NCI-H69 (cell line): ENCODE results near the gene GPR137.
"Not testable (repeated sequence)": the region's sequence is repeated elsewhere in the genome, so short reads cannot be mapped to it uniquely, and the experiment has no call there.

Experiments
- DNase-seq: peaks from one replicate; lab custom pipeline; 2025; lab: John Stamatoyannopoulos, UW

The GPR137 gene

GRCh38 chr11:64321026-64321425 lies 35.4 kb downstream of the GPR137 start:
- no peak for DNase-seq

GRCh38 chr11:64321533-64321932 lies 35.9 kb downstream of the GPR137 start:
- DNase-seq: no peak

- no peak for DNase-seq
These were observed 37.2 kb downstream of the GPR137 start for GRCh38 chr11:64322925-64323260.

- DNase-seq: no peak
These were observed 37.7 kb downstream of the GPR137 start for GRCh38 chr11:64323373-64323772.

- not testable (repeated sequence) for DNase-seq
These were observed 38.3 kb downstream of the GPR137 start for GRCh38 chr11:64323984-64324383.

GRCh38 chr11:64324692-64325469 lies 39.2 kb downstream of the GPR137 start:
- DNase-seq: no peak

- DNase-seq: no peak
These were observed 41.7 kb downstream of the GPR137 start for GRCh38 chr11:64327375-64327774.

- DNase-seq: no peak
These were observed 42.3 kb downstream of the GPR137 start for GRCh38 chr11:64327993-64328392.

- DNase-seq: no peak
These were observed 45.2 kb downstream of the GPR137 start for GRCh38 chr11:64330888-64331287.

GRCh38 chr11:64331569-64332371 lies 46.1 kb downstream of the GPR137 start:
- peak; percentile 73 for DNase-seq

- DNase-seq: no peak
These were observed 47.9 kb downstream of the GPR137 start for GRCh38 chr11:64333556-64333955.

- DNase-seq: peak; percentile 97
These were observed 49.4 kb downstream of the GPR137 start for GRCh38 chr11:64334764-64335735.

- DNase-seq: no peak
These were observed 52.0 kb downstream of the GPR137 start for GRCh38 chr11:64337538-64338249.

GRCh38 chr11:64338716-64339115 lies 53.1 kb downstream of the GPR137 start:
- DNase-seq: no peak
